Osteoblast (primary cell): ENCODE results near the gene GJA10. TPM values are rescaled to one million over a fixed set of nuclear protein-coding genes. Genes with fewer than 3 reads are reported as not detected.

Source experiments
- DNase-seq: peaks from one replicate; pipeline ENCODE4 v3.0.0; 2011; ENCODE audit warnings: low spot score, mixed read lengths; ENCODE audit not compliant: insufficient read length; ENCODE audit errors: missing footprints
- H2AFZ ChIP-seq: 2 replicates; pipeline ENCODE4 v1.6.0; 2011; ENCODE audit warnings: mild to moderate bottlenecking, low read length
- H3K27ac ChIP-seq: 2 replicates; pipeline ENCODE4 v1.5.1; 2011; ENCODE audit warnings: mild to moderate bottlenecking, low read depth, low read length, moderate library complexity
- H3K27me3 ChIP-seq: 2 replicates; pipeline ENCODE4 v1.6.0; 2012; ENCODE audit warnings: mild to moderate bottlenecking, control low read depth, inconsistent platforms, low read length, moderate library complexity; ENCODE audit not compliant: insufficient read depth
- H3K36me3 ChIP-seq: 2 replicates; pipeline ENCODE4 v1.5.1; 2011; ENCODE audit warnings: mild to moderate bottlenecking, low read length, control low read depth, moderate library complexity; ENCODE audit not compliant: insufficient read depth
- H3K4me1 ChIP-seq: 2 replicates; pipeline ENCODE4 v1.5.1; 2011; ENCODE audit warnings: mild to moderate bottlenecking, low read length, control low read depth, moderate library complexity; ENCODE audit not compliant: insufficient read depth
- H3K4me2 ChIP-seq: 2 replicates; pipeline ENCODE4 v1.6.0; 2011; ENCODE audit warnings: mild to moderate bottlenecking, low read length; ENCODE audit not compliant: insufficient read depth
- H3K4me3 ChIP-seq: fragments of 200-600 bp; sonication (generic); 3 replicates; pipeline ENCODE4 v1.5.1; 2012; ENCODE audit warnings: mild to moderate bottlenecking, low read length, inconsistent platforms; ENCODE audit not compliant: insufficient read depth
- H3K79me2 ChIP-seq: 2 replicates; pipeline ENCODE4 v1.6.0; 2012; ENCODE audit warnings: mild to moderate bottlenecking, low read length, control low read depth, inconsistent platforms; ENCODE audit not compliant: insufficient read depth
- H3K9me3 ChIP-seq: 2 replicates; pipeline ENCODE4 v1.5.1; 2011; ENCODE audit warnings: low read depth, low read length, control low read depth
- H4K20me1 ChIP-seq: 2 replicates; pipeline ENCODE4 v1.6.0; 2012; ENCODE audit warnings: mild to moderate bottlenecking, low read length, control low read depth; ENCODE audit not compliant: insufficient read depth
- total RNA-seq: library from RNA; depleted of rRNA; stranded (reverse); fragments of >200 nt; gene quantifications from 2 replicates; pipeline ENCODE4 v1.2.3, GENCODE V29; 2012
- TF ChIP-seq, protein P1 (sequence below): IDR thresholded peaks from 2 replicates; pipeline ENCODE4 v1.5.1; 2011; ENCODE audit warnings: mild to moderate bottlenecking, low read depth, low read length, moderate library complexity; ENCODE audit errors: extremely low read depth

The GJA10 gene
- total RNA-seq, 1 donor, result not detected

- H4K20me1 ChIP-seq, result no peaks in the 10 kb centered on the region
- H3K36me3 ChIP-seq, result peaks cover 49% of the 10 kb centered on the region
- H2AFZ ChIP-seq, result no peak overlapping the region
- DNase-seq, result no peak
- H3K27ac ChIP-seq, result no peak overlapping the region
- no peaks in the 10 kb centered on the region for H3K4me1 ChIP-seq
- no peaks in the 10 kb centered on the region for H3K27me3 ChIP-seq
- H3K9me3 ChIP-seq, result no peaks in the 10 kb centered on the region
- H3K4me2 ChIP-seq, result no peak overlapping the region
- TF ChIP-seq, protein P1, sequence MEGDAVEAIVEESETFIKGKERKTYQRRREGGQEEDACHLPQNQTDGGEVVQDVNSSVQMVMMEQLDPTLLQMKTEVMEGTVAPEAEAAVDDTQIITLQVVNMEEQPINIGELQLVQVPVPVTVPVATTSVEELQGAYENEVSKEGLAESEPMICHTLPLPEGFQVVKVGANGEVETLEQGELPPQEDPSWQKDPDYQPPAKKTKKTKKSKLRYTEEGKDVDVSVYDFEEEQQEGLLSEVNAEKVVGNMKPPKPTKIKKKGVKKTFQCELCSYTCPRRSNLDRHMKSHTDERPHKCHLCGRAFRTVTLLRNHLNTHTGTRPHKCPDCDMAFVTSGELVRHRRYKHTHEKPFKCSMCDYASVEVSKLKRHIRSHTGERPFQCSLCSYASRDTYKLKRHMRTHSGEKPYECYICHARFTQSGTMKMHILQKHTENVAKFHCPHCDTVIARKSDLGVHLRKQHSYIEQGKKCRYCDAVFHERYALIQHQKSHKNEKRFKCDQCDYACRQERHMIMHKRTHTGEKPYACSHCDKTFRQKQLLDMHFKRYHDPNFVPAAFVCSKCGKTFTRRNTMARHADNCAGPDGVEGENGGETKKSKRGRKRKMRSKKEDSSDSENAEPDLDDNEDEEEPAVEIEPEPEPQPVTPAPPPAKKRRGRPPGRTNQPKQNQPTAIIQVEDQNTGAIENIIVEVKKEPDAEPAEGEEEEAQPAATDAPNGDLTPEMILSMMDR, result no peak
- no peak overlapping the region for H3K4me3 ChIP-seq
- no peaks in the 10 kb centered on the region for H3K79me2 ChIP-seq
Observed at GRCh38 chr6:89862273-89862672, 32.0 kb upstream of the GJA10 start.

DNA sequence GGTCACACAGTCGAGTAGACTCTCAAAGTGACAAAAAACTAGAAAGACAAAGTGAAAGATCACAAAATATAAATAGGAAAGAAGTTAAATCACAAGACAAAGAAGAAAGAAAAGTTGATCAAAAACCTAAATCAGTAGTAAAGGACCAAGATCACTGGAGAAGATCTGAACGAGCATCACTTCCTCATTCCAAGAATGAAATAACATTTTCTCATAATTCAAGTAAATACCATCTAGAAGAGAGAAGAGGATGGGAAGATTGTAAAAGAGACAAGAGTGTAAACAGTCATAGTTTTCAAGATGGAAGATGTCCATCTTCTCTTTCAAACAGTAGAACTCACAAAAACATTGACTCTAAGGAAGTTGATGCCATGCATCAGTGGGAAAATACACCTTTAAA is 31.6 kb upstream of the GJA10 start:
- no peak overlapping the region for H3K27ac ChIP-seq
- H3K4me3 ChIP-seq, result no peak overlapping the region
- DNase-seq, result no peak
- no peaks in the 10 kb centered on the region for H3K27me3 ChIP-seq
- no peaks in the 10 kb centered on the region for H4K20me1 ChIP-seq
- no peak overlapping the region for H2AFZ ChIP-seq
- no peaks in the 10 kb centered on the region for H3K79me2 ChIP-seq
- H3K4me1 ChIP-seq, result no peaks in the 10 kb centered on the region
- TF ChIP-seq, protein P1, result no peak
- no peaks in the 10 kb centered on the region for H3K9me3 ChIP-seq
- H3K4me2 ChIP-seq, result no peak overlapping the region
- peaks cover 50% of the 10 kb centered on the region for H3K36me3 ChIP-seq

DNA sequence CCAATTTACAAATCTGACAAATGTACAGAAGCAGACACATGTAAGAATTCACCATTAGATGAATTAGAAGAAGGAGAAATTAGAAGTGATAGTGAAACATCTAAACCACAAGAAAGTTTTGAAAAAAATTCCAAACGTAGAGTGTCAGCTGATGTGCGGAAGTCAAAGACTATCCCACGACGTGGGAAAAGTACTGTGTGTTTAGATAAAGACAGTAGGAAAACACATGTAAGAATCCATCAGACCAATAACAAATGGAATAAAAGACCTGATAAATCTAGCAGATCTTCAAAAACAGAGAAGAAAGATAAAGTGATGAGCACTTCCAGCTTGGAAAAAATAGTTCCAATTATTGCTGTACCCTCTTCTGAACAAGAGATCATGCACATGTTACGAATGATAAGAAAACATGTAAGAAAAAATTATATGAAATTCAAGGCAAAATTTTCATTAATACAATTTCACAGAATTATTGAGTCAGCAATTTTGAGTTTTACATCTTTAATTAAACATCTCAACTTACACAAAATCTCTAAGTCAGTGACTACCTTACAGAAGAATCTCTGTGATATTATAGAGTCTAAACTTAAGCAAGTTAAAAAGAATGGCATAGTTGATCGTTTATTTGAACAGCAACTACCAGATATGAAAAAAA is 28.1 kb upstream of the GJA10 start:
- Histone ChIP-seq H3K27ac (no peak overlapping the region), H3K27me3 (no peaks in the 10 kb centered on the region), H3K4me3 (no peak overlapping the region), H3K79me2 (no peaks in the 10 kb centered on the region), H3K9me3 (no peaks in the 10 kb centered on the region), H4K20me1 (no peaks in the 10 kb centered on the region), H3K36me3 (peaks cover 58% of the 10 kb centered on the region), H3K4me1 (no peaks in the 10 kb centered on the region), H3K4me2 (no peak overlapping the region), H2AFZ (no peak overlapping the region)
- TF ChIP-seq, protein P1, result no peak
- no peak for DNase-seq

- TF ChIP-seq, protein P1, result no peak
- no peaks in the 10 kb centered on the region for H4K20me1 ChIP-seq
Observed at GRCh38 chr6:89873721-89874120, 20.5 kb upstream of the GJA10 start.

More at GRCh38 chr6:89873721-89874120, 20.5 kb upstream of the GJA10 start:
- no peak overlapping the region for H3K27ac ChIP-seq
- peaks cover 13% of the 10 kb centered on the region for H3K36me3 ChIP-seq
- H3K4me3 ChIP-seq, result no peak overlapping the region
- DNase-seq, result no peak
- no peaks in the 10 kb centered on the region for H3K27me3 ChIP-seq
- H3K4me2 ChIP-seq, result no peak overlapping the region
- H3K4me1 ChIP-seq, result no peaks in the 10 kb centered on the region
- H2AFZ ChIP-seq, result no peak overlapping the region
- no peaks in the 10 kb centered on the region for H3K79me2 ChIP-seq
- H3K9me3 ChIP-seq, result no peaks in the 10 kb centered on the region
